ENCODE data around the gene SOST. TPM values are rescaled to one million over a fixed set of nuclear protein-coding genes. Genes with fewer than 3 reads are reported as not detected.
"Not testable (repeated sequence)": the region's sequence is repeated elsewhere in the genome, so short reads cannot be mapped to it uniquely, and the experiment has no call there.

SOST gene
- total RNA-seq (2014; rRNA removed; shearing (Covaris generic)), result 59.3 and 74.0 TPM in 2 replicates

DNA sequence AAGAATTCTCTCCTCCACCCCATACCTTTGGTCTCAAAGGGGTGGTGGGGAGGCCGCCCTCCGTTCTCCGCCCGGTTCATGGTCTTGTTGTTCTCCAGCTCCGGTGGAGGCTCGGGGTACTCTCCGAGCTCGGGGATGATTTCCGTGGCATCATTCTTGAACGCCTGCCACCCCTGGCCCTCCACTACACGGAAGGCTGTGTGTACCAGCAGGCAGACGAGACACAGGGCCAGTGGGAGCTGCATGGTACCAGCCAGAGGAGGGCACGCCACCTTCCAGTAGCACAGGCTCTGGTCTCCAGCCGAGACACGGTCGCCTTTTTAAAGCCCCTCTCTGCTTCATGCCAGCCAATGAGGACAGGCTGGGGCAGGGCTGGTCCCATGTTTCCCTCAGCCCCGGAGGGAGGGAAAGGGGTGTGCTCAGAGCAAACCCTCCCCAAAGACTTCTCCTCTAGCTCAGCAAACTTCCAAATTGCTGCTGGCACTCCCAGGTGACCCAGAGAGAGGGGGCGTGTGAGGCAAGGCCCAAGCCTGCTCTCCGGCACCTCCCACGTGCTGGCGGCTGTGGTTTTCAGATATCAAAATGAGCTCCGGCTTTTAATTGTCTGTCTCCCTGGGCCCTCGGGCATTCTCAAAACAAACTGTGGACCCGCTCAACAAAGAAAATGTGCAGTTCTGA, at the start of gene SOST:
Gene SOST, minus strand, starts transcription at position 295 of the 678 bp plus-strand sequence. Its CDS starts 50 bp downstream, at position 245.
- DNase-seq (ENCODE audit: low spot score), result no peak
- in situ Hi-C loops (cut with HindIII; ENCODE audit: low sequenced_read_pairs), result no loop called here

DNA sequence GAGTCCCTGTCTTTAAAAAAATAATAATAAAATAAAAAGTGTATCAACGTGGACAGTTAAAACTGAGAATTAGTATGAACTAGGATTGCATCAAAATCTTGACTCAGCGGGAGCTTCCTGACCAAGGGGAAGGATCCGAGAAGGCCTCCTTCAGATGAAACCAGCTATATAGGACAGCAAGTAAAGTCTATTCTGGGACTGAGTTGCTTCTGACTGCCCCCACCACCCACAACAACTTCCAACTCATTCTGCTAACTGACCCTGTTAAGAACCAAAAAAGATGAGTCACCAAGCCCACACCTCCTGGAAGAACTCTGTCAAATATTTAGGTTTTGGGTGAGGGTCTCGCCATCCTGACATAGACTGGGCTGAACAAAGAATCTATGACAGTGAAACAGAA, 49.5 kb upstream of the SOST start:
- in situ Hi-C loops (cut with HindIII; ENCODE audit: low sequenced_read_pairs), result no loop called here
- DNase-seq (ENCODE audit: low spot score), result no peak

DNA sequence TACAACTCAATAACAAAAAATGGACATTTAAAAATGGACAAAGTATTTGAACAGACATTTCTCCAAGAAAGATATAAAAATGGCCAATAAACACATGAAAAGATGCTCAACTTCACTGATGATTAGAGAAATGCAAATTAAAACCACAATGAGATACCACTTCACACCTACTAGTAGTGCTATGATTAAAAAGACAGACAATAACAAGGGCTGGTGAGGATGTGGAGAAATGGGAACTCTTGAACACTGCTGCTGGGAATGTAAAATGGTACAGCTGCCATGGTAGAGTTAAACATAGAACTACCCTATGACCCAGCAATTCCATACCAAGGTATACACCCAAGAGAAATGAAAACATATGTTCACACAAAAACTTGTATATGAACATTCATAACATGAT, 46.5 kb upstream of the SOST start:
- in situ Hi-C loops (cut with HindIII; ENCODE audit: low sequenced_read_pairs), result no loop called here
- no peak for DNase-seq (ENCODE audit: low spot score)

DNA sequence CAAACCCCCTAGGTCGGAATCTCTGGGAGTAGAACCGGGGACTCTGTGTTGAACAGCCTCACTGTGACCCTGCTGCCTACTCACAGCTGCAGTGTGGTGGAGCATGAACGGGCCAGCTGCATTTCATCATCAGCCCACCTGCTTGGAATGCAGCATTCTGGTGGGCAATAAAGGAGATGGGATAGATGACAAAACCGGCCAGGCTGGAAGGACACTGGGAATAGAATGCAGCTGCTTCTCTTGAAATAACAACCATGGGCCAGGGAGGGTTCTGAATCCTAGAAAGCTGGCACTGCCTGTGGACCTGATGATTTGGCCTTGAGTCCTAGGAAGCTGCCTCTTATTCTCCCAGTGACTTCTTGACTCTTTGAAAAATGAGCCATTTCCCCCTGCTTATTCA, 45.2 kb upstream of the SOST start:
- in situ Hi-C loops (cut with HindIII; ENCODE audit: low sequenced_read_pairs), result no loop called here
- DNase-seq (ENCODE audit: low spot score), result no peak

DNA sequence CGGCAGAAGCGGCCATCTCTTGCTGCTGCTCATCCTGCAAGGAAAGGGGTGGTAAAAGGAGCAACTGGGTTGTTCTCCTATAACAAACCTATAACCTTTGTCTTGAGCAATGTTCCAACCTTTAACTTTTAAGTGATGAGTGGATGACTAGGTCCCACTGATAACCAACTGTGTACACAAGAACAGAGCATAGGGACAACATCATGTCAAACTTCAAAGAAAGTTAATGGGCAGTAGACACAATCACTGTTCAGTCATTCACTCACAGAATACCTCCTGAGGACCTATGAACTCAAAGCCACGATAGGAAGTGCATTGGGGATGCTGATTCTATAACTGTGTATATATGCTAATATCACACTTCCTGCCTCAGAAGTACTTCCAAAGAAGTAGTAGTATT, 43.3 kb upstream of the SOST start:
- DNase-seq (ENCODE audit: low spot score), result no peak
- in situ Hi-C loops (cut with HindIII; ENCODE audit: low sequenced_read_pairs), result no loop called here

DNA sequence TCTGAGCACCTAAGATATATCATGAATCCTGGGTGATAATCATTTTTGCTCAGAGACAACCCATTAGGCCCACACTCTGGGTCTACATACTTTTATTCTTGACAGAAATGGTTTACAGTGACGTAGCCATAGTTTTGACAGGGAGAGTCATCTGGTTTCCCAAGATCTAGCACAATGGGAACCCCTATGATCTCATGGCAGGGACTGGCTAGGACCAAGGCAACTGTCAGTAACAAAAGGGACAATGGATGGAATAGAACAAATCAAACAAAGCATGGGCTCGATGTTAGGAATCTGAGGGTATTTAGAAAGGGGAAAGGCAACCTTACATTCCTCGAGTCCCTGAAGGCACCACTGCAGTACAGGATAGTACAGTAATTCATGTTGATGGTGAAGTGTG, 42.1 kb upstream of the SOST start:
- no peak for DNase-seq (ENCODE audit: low spot score)
- in situ Hi-C loops (cut with HindIII; ENCODE audit: low sequenced_read_pairs), result no loop called here

DNA sequence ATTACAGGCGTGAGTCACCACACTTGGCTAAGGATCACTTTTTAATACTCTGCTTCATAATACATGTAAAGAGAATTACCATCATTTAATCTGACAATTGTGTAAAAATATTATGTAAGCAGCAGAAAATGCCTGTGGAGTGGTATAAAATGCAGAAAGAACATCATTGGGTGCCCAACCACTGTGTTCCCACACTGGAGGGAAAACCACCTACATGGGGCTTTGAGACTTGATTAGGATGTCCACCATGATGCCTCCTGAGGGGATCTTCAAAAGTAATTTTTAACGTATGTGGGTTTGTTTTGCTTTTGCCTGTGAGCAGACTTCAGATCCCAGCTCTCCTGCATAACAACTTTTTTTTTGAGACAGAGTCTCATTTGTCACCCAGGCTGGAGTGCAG, 40.5 kb upstream of the SOST start:
- DNase-seq (ENCODE audit: low spot score), result no peak
- in situ Hi-C loops (cut with HindIII; ENCODE audit: low sequenced_read_pairs), result no loop called here

DNA sequence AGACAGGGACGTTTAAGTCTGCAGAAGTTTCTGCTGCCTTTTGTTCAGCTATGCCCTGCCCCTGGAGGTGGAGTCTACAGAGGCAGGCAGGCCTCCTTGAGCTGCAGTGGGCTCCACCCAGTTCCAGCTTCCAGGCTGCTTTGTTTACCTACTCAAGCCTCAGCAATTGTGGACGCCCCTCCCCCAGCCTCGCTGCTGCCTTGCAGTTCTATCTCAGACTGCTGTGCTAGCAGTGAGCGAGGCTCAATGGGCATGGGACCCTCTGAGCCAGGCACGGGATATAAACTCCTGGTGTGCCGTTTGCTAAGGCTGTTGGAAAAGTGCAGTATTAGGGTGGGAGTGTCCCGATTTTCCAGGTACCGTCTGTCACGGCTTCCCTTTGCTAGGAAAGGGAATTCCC, 39.4 kb upstream of the SOST start:
- in situ Hi-C loops (cut with HindIII; ENCODE audit: low sequenced_read_pairs); DNase-seq (ENCODE audit: low spot score): not testable (repeated sequence)

DNA sequence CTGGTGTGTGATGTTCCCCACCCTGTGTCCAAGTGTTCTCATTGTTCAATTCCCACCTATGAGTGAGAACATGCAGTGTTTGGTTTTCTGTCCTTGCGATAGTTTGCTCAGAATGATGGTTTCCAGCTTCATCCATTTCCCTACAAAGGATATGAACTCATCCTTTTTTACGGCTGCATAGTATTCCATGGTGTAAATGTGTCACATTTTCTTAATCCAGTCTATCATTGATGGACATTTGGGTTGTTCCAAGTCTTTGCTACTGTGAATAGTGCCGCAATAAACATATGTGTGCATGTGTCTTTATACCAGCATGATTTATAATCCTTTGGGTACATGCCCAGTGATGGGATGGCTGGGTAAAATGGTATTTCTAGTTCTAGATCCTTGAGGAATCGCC, 34.1 kb upstream of the SOST start:
- in situ Hi-C loops (cut with HindIII; ENCODE audit: low sequenced_read_pairs); DNase-seq (ENCODE audit: low spot score): not testable (repeated sequence)

DNA sequence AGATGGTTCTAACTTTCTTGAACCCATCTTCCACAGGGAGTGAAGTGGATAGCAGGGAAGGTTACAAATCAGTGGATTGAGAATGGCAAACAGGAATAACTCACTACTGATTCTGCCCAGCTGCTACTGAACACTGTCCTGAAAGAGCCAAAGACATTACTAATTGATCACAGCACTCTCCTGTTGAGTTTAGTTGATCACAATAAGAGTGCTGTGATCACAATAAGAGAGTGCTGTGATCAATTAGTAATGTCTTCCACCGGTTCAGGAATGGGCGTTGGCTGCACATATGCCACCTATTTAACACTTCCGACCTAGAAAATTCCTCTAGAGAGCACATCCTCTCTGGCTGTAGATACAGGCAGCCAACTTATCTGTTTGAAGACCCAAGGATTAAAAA, 33.0 kb upstream of the SOST start:
- in situ Hi-C loops (cut with HindIII; ENCODE audit: low sequenced_read_pairs), result no loop called here
- peak; percentile 42 for DNase-seq (ENCODE audit: low spot score)

DNA sequence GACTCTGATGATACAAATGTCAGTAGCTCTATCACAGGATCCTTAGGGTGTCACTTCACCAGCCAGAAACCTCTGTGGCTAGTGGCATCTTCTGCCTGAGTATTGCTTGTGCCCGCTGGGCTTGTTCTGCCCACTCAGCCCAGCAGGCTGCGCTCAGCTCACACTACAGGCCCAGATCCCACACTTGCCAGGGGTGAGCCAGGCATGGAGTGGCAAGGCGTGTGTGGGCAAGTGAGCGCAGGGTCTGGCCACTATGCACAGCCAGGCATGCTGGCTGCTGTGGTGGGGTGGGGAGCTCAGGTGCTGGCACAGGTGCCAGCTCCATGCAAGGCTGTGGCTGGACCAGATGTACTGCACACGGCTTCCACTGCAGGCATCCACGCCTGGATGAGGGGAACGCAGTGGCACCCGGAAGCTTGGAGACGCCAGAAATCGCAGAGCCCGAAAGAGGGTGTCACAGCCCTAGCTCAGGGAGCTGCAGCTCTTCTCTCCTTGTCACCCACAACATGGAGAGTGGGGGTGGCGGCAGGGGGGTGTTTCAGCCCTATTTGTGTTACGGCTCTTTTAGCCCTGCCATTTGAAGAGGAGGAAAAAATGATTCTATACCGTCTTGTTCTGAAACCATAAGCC, 31.8 kb upstream of the SOST start:
- DNase-seq (ENCODE audit: low spot score), result no peak
- in situ Hi-C loops (cut with HindIII; ENCODE audit: low sequenced_read_pairs), result no loop called here

DNA sequence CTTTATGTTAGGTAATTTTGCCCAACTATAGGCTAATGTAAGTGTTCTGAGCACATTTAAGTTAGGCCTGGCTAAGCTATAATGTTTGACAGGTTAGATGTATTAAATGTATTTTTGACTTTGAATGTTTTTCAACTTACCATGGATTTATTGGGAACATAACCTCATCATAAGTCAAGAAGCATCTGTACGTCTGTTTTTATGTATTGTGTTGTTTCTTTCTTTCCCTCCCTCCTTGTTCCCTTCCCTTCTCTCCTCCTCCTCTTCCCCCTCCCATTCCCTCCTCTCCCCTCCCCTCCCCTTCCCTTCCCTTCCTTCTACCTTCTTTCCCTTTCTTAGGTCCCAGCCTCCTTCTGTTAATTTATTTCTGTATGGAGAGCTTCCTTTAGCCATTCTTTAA, 30.9 kb upstream of the SOST start:
- DNase-seq (ENCODE audit: low spot score), result no peak
- in situ Hi-C loops (cut with HindIII; ENCODE audit: low sequenced_read_pairs), result no loop called here

DNA sequence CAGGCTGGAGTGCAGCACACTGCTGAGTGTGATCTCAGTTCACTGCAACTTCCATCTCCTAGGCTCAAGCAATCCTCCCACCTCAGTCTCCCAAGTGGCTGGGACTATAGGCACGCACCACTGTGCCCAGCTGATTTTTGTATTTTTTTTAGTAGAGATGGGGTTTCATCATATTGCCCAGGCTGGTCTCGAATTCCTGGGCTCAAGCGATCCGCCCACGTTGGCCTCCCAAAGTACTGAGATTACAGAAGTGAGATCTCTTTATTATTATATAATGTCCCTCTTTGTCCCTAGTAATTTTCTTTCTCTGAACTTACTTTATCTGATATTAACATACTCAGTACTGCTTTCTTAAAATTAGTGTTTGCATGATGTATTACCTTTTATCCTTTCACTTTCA, 29.9 kb upstream of the SOST start:
- in situ Hi-C loops (cut with HindIII; ENCODE audit: low sequenced_read_pairs), result no loop called here
- no peak for DNase-seq (ENCODE audit: low spot score)

DNA sequence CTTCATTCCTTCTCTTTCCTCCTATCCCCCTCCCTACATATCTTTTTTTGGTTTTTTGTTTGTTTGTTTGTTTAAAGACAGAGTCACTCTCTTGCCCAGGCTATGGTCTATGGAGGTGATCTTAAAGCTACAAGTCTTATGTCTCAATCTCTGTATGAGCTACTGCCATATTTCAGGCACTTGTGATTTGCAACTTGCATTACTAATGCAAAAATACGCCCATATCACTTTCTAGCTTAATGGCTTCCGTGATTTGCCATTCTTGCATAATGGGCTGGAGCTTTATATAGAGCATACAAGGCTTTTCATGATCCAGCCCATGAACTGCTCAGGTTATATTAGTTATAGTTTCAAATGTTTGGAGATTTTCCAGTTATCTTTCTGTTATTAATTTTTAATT, 29.1 kb upstream of the SOST start:
- in situ Hi-C loops (cut with HindIII; ENCODE audit: low sequenced_read_pairs), result no loop called here

DNA sequence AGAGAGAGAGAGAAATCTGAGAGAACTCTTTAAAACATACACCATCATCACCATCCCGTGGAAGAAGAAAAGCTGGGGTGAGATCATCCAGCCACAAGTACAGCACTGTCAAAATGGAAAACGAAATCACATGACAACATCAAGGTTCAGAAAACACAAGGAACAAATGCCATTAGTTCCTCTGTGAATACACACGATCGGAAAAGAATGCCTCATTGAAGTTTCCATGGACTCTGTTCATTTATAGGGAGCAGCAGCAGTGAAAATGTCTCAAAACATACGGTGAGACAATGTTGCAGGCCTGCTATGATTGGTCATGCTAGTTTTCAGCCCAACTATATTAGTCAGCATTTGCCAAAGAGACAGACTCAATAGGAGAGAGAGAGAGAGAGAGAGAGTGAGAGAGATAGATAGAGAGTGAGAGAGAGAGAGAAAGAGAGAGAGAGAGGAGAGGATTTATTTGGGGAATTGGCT, 26.1 kb upstream of the SOST start:
- DNase-seq (ENCODE audit: low spot score), result no peak
- in situ Hi-C loops (cut with HindIII; ENCODE audit: low sequenced_read_pairs), result no loop called here

More for the DNA sequence above, 29.1 kb upstream of the SOST start:
- DNase-seq (ENCODE audit: low spot score), result no peak

DNA sequence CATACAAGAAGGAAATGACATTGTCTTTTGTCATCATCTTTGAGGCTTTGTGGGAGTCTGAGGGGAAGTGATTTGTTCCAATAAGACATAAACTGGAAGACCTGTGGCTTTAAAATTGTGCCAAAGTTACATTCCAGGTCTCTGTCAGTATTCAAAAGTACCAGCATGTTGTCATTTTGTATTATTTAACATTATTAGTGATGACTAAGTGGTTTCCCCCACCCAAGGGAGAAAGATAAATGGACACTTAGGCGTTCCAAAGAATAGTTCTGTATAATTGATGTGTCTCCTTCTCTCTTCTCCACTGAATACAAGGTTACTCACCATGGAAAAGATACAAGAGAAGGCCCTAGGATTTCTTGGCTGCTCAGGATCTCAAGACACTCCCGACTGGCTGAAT, 25.5 kb upstream of the SOST start:
- in situ Hi-C loops (cut with HindIII; ENCODE audit: low sequenced_read_pairs), result no loop called here
- DNase-seq (ENCODE audit: low spot score), result no peak

DNA sequence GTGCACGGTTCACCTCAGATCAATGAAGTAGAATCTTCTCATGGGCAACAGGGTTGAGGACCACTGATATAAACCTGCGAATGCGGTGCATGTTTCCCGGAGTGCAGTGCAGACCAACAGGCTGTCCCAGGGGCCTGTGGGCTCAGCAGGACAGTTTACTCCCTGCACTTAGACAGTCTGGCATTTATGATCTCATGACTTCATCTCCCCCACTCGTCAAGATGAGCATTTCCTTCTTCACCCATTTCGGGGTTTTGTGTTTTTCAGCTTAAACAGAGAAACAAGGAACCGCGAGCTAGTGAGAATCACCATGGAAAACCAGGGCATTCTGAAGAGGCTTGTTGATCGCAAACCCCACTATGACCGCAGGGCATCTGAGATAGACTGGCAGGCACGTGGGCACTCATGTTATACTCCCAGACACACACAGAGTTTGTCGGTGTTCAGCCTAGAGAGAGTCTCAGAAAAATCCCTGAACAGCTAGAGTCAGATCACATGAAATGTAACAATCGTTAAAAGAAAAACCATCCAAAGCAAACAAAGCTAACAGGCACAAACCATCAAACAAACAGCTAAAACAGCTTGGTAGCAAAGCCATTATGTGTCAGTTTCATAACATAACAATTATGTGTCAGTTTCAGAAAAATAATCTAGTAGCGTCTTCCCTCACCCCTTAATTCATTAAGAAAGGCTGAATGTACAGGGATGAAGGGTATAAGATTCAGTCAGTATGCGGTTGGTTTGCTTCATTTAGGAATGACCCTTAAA, 24.5 kb upstream of the SOST start:
- in situ Hi-C loops (cut with HindIII; ENCODE audit: low sequenced_read_pairs), result no loop called here
- DNase-seq (ENCODE audit: low spot score), result no peak

DNA sequence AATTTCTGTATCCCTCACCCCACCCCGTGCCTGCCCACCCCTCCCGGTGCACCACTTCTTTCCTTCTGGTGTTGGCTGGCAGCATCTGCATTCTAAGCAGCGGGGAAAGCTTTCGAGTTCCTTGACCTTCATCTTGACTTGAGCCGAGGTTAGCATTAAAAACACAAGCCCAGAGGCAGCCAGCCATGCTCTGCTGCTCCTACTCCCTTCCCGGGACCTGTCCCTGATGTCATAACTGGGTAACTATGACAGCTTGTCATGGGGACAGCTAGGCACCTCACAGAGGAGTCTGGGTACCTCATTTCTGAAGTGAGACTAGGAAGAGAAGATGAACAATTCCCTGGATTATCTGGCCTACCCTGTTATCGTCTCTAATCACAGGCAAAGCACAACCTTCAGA, 21.5 kb upstream of the SOST start, which contains the start of gene CFAP97D1:
Gene CFAP97D1, plus strand, starts transcription at position 301 of the 400 bp plus-strand sequence. Its CDS starts 28 bp downstream, at position 329.
- DNase-seq (ENCODE audit: low spot score), result no peak

DNA sequence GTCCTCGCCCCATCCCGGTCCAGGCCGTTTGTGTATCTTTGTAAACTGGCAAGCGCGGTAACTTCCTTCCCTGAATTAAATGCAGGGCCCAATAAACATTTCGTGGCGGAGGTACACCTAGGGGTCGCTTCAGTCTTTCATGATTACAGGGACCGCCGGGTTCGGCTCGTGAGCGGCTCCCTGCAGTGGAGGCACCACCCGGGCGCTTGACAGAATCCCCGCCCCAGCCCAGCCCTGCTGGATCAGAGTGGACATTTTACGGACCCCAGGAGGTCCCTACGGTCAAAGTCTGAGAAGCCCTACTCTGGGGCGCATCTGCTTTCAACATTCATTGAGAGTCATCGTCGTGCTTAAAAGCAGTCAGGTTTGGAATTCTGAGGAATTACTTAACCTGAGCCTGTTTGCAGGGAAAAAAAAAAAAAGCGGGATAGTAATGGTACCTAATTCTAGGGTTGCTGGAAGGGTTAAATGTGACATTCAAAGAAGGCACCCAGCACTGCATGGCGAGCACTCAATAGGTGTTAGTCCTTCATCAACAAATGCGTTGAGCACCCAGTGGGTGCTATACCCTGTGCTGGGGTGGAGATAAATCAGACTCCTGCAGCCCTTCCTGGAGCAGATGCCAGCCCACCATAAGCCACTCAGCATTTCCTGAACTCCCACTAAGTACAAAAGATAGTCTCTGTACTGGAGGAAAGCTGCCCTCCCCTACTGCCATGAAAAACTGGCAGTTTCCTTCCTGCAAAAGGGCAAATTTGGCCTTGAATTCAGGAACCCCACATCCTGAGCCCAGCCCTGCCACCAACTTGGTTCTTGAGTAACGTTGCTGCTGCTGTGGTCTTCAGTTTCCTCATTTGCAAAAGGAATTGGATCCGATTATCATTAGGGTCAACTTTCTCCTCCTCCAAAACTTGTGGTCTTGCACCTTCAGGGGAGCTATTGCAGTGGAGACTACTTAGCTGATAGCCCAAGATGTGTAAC, 20.8 kb upstream of the SOST start:
- in situ Hi-C loops (cut with HindIII; ENCODE audit: low sequenced_read_pairs), result no loop called here
- DNase-seq (ENCODE audit: low spot score), result no peak

More for the DNA sequence above, 21.5 kb upstream of the SOST start, which contains the start of gene CFAP97D1:
- in situ Hi-C loops (cut with HindIII; ENCODE audit: low sequenced_read_pairs), result no loop called here

All from G401 (cell line).